HUES6 (cell line): ENCODE data around the gene AKR1C8.
"Not testable (repeated sequence)": the region's sequence is repeated elsewhere in the genome, so short reads cannot be mapped to it uniquely, and the experiment has no call there.

ENCODE experiments used
- H3K27ac ChIP-seq: 2 replicates; pipeline ENCODE4 v1.7.0; 2013; ENCODE audit warnings: low read depth, mild to moderate bottlenecking, low read length, inconsistent platforms
- H3K27me3 ChIP-seq: 2 replicates; pipeline ENCODE4 v1.6.1; 2013; ENCODE audit warnings: low read length; ENCODE audit not compliant: control insufficient read depth, insufficient read depth
- H3K36me3 ChIP-seq: 2 replicates; pipeline ENCODE4 v1.6.1; 2013; ENCODE audit warnings: low read length; ENCODE audit not compliant: control insufficient read depth, insufficient read depth
- H3K4me1 ChIP-seq: 2 replicates; pipeline ENCODE4 v1.6.1; 2013; ENCODE audit warnings: low read length; ENCODE audit not compliant: control insufficient read depth, insufficient read depth
- H3K4me3 ChIP-seq: 2 replicates; pipeline ENCODE4 v1.5.1; 2013; ENCODE audit warnings: low read depth, low read length
- H3K9ac ChIP-seq: one replicate; pipeline ENCODE4 v1.6.1; 2013; ENCODE audit warnings: mild to moderate bottlenecking, low read length
- H3K9me3 ChIP-seq: 2 replicates; pipeline ENCODE4 v1.6.1; 2013; ENCODE audit warnings: low read depth, low read length; ENCODE audit not compliant: control insufficient read depth, insufficient read depth

The AKR1C8 gene

DNA sequence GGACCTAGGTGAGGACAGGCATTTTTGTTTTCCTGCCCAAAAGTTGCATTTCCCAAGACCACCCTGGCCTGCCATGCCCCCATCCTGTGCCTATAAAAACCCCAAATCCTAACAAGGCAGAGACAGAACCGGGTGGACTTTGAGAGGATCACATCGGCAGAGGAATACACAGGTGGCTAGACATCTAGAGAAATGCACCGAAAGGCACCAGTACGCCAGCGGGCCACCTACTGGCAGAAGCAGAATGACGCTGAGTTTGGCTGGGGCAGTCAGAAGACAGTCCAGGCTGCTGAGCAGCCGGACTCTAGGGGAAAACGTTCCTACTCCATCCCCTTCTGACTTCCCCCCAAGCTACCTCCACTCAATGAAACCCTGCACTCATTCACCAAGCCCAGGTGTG is 14.4 kb upstream of the AKR1C8 start:
- no peaks in the 10 kb centered on the region for H3K27me3 ChIP-seq
- H3K4me3 ChIP-seq: no peak overlapping the region
- H3K27ac ChIP-seq: no peak overlapping the region
- H3K4me1 ChIP-seq: no peaks in the 10 kb centered on the region
- peaks cover 2% of the 10 kb centered on the region; the same call in 1 of the 2 replicates for H3K9me3 ChIP-seq
- no peak overlapping the region for H3K9ac ChIP-seq
- H3K36me3 ChIP-seq: no peaks in the 10 kb centered on the region

DNA sequence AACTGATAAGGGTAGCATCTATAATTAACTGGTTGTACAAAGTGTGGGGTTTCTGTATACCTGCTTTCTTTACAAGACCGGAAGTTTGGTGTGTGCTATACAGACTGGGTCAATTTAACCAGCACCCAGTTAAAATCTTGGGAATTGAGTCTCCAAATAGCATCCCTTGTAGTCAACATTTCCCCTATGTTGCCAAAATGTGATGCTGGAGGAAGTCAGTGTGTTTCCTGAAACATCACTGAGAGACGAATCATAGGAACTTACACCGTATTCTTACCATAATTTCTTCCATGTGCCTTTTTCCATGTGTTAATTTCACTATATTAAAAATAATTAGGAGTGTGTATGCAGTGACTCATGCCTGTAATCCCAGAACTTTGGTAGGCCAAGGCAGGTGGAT is 13.4 kb upstream of the AKR1C8 start:
- no peaks in the 10 kb centered on the region for H3K27me3 ChIP-seq
- H3K4me1 ChIP-seq: no peaks in the 10 kb centered on the region
- H3K9me3 ChIP-seq: no peaks in the 10 kb centered on the region
- no peak overlapping the region for H3K27ac ChIP-seq
- no peaks in the 10 kb centered on the region for H3K36me3 ChIP-seq
- no peak overlapping the region for H3K9ac ChIP-seq
- H3K4me3 ChIP-seq: no peak overlapping the region

DNA sequence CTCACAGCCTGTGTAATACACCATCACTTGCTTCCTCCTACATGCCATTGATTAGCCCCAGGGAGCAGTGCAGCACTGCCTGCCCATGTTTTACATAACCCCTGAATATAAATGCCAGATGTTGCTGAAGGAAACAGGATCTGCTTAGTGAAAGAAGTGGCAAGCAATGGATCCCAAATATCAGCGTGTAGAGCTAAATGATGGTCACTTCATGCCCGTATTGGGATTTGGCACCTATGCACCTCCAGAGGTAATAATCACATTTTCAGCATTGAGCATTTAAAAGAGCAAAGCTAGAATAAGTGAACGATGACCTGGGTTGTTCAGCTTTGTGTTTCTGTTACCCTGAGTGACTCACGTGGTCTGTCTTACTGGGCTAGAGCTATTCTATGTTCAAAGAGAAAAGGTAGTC is 11.8 kb upstream of the AKR1C8 start, which contains the start of gene AKR1C4:
AKR1C4 (plus strand) TSS at position 136 of the 412 bp plus-strand sequence; CDS start at position 167, 31 bp downstream.
- Histone ChIP-seq H3K27ac (no peak within 1 kb of the TSS), H3K36me3 (no peaks in the 10 kb centered on the region), H3K4me1 (no peaks in the 10 kb centered on the region), H3K4me3 (no peak within 1 kb of the TSS), H3K27me3 (no peaks in the 10 kb centered on the region), H3K9me3 (no peaks in the 10 kb centered on the region), H3K9ac (no peak within 1 kb of the TSS)

DNA sequence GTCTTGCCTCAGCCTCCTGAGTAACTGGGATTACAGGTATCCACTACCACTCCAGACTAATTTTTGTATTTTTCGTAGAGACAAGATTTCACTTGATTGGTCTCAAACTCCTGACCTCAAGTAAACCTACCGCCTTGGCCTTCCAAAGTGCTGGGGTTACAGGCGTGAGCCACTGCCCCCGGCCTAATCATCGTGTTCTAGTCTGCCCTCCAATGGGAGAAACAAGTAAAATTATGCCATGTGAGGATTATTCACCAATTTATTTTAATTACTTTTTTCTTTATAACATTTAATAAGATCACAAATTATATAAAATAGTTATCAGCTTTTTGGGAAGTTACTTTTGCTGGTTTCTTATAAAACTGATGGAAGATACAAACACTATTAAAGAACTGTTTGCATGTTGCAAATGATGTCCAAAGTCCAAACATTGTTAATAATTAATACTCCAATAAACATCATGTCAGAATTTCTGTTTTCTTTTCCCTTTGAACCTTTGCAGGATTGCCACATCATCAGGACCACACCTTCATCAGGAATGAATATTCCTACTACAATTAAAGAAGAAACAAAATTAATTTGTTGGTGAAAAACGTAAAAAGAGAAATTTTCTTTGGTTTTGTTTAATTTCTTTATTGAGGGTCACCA is 10.9 kb upstream of the AKR1C8 start:
- no peaks in the 10 kb centered on the region for H3K4me1 ChIP-seq
- no peak overlapping the region for H3K27ac ChIP-seq
- H3K4me3 ChIP-seq: no peak overlapping the region
- H3K9ac ChIP-seq: no peak overlapping the region
- no peaks in the 10 kb centered on the region for H3K36me3 ChIP-seq
- H3K9me3 ChIP-seq: no peaks in the 10 kb centered on the region
- H3K27me3 ChIP-seq: no peaks in the 10 kb centered on the region

DNA sequence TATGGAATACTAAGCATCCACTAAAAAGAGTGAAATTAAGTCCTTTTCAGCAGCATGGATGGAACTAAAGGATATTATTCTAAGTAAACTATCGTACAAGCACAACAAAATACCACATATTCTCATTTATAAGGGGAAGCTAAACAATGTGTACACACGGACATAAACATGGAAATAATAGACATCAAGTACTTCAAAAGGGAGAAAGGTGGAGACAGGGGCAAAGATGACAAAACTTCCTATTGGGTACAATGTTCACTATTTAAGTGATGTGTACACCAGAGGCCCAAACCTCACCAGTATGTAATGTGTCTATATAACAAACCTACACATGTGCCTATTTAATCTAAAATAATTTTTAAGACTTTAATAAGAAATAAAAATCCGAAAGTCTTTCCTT is 9.5 kb upstream of the AKR1C8 start:
- Histone ChIP-seq H3K4me3 (no peak overlapping the region), H3K9me3 (no peaks in the 10 kb centered on the region), H3K9ac (no peak overlapping the region), H3K4me1 (no peaks in the 10 kb centered on the region), H3K27me3 (no peaks in the 10 kb centered on the region), H3K36me3 (no peaks in the 10 kb centered on the region), H3K27ac (no peak overlapping the region)

DNA sequence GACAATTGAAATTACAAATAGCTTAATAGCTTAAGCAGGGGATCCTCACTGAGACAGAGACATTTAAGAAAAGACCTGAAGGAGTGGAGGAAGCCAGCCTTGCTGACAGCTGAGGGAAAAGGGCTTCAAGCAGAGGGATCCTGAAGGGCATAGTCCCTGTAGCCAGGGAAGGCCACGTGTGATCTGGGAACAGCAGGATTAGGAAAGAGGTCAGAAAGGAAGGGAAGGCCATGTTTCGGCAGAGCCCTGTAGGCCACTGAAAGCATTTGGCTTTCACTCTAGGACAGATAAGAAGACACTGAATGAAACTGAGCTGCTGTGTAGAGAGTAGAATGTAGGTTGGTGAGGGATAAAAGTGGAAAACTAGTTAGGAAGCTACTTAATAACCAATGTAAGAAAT is 3.4 kb upstream of the AKR1C8 start:
- Histone ChIP-seq H3K4me3 (no peak overlapping the region), H3K27ac (no peak overlapping the region), H3K4me1 (no peaks in the 10 kb centered on the region; the same call in 1 of the 2 replicates)

DNA sequence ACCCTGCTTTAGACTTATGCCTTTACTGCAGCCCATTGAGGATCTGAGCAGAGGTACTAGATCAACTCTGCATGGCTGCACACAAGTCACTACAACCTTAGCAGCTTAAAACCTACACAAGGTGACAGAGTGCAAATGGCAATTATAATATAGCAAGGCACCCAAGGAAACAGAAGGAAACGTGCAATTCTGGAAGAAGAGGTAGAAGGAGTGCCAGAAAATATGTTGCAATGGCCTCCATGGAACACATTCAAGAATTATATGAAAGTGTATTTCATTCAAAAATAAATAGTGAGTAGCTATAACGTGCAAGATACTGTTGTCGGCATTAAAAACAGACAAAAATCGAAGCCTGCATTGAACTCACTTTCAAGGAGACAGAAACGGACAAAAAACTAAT is 2.9 kb upstream of the AKR1C8 start:
- no peak overlapping the region for H3K4me3 ChIP-seq
- no peak overlapping the region for H3K9ac ChIP-seq
- H3K9me3 ChIP-seq: no peaks in the 10 kb centered on the region
- no peak overlapping the region for H3K27ac ChIP-seq
- H3K36me3 ChIP-seq: no peaks in the 10 kb centered on the region
- H3K27me3 ChIP-seq: no peaks in the 10 kb centered on the region
- no peaks in the 10 kb centered on the region; the same call in 1 of the 2 replicates for H3K4me1 ChIP-seq

More for the DNA sequence above, 3.4 kb upstream of the AKR1C8 start:
- H3K36me3 ChIP-seq: no peaks in the 10 kb centered on the region
- no peaks in the 10 kb centered on the region for H3K27me3 ChIP-seq
- H3K9me3 ChIP-seq: no peaks in the 10 kb centered on the region
- H3K9ac ChIP-seq: no peak overlapping the region

DNA sequence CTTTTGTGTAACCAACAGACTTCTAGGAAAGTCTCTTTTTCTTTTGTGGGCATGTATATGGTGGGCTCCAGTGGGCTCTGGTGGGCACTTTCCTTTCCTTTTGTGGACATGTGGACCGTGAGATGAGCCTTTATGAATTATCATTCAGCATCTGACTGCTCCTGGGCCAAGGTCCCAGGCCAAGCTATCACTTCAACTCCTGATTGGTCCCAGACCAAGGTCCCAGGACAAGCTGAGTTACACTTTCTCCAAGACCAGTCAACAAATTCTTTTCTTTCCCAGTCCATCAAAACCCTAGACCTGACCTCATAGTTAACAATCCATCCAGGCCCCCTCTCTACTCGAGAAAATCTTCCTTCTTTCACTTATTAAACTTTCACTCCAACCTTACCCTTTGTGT is 1.0 kb downstream of the AKR1C8 start:
- H3K9me3 ChIP-seq: no peaks in the 10 kb centered on the region
- no peak overlapping the region for H3K27ac ChIP-seq
- H3K36me3 ChIP-seq: no peaks in the 10 kb centered on the region
- no peak overlapping the region for H3K9ac ChIP-seq
- no peaks in the 10 kb centered on the region for H3K27me3 ChIP-seq
- no peak overlapping the region for H3K4me3 ChIP-seq
- no peaks in the 10 kb centered on the region; the same call in 1 of the 2 replicates for H3K4me1 ChIP-seq

DNA sequence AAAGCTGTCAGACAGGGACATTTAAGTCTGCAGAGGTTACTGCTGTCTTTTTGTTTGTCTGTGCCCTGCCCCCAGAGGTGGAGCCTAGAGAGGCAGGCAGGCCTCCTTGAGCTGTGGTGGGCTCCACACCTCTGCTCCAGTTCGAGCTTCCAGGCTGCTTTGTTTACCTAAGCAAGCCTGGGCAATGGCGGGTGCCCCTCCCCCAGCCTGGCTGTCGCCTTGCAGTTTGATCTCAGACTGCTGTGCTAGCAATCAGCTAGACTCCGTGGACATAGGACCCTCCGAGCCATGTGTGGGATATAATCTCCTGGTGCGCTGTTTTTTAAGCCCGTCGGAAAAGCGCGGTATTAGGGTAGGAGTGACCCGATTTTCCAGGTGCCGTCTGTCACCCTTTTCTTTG is 4.4 kb downstream of the AKR1C8 start:
- not testable (repeated sequence) for H3K4me1 ChIP-seq

DNA sequence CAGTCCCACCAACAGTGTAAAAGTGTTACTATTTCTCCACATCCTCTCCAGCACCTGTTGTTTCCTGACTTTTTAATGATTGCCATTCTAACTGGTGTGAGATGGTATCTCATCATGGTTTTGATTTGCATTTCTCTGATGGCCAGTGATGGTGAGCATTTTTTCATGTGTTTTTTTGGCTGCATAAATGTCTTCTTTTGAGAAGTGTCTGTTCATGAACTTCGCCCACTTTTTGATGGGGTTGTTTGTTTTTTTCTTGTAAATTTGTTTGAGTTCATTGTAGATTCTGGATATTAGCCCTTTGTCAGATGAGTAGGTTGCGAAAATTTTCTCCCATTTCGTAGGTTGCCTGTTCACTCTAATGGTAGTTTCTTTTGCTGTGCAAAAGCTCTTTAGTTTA is 9.4 kb downstream of the AKR1C8 start:
- H3K4me3 ChIP-seq, H3K9me3 ChIP-seq, H3K36me3 ChIP-seq, H3K4me1 ChIP-seq, H3K27me3 ChIP-seq, H3K27ac ChIP-seq, H3K9ac ChIP-seq: not testable (repeated sequence)

More for the DNA sequence above, 4.4 kb downstream of the AKR1C8 start:
- not testable (repeated sequence) for H3K4me3 ChIP-seq, H3K27me3 ChIP-seq, H3K9ac ChIP-seq, H3K9me3 ChIP-seq, H3K27ac ChIP-seq, H3K36me3 ChIP-seq

DNA sequence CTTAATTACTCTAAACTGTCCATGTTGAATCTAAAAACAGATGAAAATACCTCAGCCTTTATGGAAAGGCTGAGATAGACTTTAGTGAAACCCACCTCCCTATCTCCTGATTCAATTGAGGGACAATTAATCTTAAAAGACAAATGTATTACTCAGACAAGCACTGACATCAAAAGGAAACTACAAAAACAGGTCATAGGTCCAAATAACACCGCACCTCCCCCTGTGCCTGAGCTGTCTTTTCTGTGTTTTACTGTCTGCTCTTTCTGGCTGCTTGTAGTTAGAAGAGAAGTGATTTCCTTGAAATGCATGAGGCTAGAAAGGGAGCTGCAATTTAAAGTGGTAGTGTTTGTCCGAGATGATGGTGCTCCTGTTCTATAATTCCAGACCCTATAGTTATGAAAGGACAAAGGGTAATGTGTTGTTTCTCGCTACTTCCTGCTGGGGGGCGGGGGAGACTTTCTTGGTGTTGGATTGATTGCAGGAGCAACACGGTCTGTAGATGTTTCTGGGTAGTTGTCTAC is 16.0 kb downstream of the AKR1C8 start:
- no peak overlapping the region for H3K27ac ChIP-seq
- H3K9ac ChIP-seq: no peak overlapping the region
- H3K4me3 ChIP-seq: no peak overlapping the region
- no peaks in the 10 kb centered on the region for H3K27me3 ChIP-seq
- no peaks in the 10 kb centered on the region for H3K4me1 ChIP-seq
- H3K36me3 ChIP-seq: no peaks in the 10 kb centered on the region
- H3K9me3 ChIP-seq: peaks cover 39% of the 10 kb centered on the region
